NCI-H748 treated with DMSO at 0.1 percent for 48 hours (cell line): ENCODE measurements around the gene PIEZO1.

Experiments used
- DNase-seq: peaks from one replicate; lab custom pipeline; 2025; lab: John Stamatoyannopoulos, UW

PIEZO1 gene

GRCh38 chr16:88815901-88816589, 31.0 kb upstream of the PIEZO1 start:
- DNase-seq, result peak; percentile 10

GRCh38 chr16:88815227-88815626, 30.2 kb upstream of the PIEZO1 start:
- DNase-seq, result no peak

DNA sequence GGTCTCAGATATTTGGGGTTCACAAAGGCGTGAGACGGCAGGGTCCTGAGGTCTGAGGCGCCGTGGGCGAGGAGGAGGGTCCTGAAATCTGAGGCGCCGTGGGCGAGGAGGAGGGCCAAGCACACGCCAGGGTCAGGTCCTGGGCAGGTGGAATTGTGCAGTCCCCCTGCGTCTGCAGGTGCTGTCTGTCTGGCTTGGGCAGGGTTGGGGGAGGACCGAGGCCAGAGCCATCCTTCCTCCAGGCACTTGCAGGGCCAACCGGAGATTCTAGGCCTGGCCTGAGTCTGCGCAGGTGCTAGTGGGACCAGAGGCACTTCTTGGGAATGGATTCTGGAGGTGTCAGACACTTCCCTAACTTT, 29.1 kb upstream of the PIEZO1 start:
- no peak for DNase-seq

DNA sequence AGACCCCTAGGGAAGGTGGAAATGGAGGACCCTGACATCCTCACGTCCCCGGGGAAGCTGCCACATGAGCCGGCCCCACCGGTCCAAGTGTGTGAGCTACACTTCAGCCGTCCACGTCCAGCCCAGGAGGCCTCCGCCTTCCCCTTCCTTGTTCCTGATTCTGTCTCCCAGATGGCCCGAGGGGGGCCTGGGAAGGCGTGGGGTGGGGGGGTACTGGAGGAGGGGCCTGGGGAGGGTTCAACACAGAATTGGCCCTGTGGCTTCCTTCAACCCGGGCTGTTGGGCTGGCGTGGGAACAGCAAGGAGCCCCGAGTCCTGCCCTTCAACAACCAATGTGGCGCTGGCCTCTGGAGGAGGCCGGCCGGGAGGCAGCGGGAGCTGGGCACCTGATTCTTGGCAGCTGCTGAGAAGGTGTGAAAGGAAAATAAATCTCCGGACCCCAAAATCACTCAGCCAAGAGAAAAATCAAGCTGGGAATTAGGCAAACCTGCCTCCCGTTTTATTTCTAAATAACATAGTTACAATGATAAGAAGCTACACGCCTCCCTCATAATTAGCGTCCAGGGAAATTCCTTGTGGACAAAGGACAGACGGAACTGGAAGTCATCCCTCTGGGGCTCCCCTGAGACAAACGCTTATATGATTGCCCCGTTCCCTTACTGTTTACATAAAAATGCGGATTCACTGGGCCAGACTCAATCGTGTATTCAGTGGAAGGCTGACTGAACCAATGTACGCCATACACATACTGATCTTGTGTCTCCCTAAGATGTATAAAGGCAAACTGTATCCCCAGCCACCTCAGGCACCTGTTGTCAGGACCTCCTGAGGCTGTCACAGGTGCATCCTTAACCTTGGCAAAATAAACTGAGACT, 28.5 kb upstream of the PIEZO1 start:
- no peak for DNase-seq

- DNase-seq, result no peak
Observed at GRCh38 chr16:88812513-88813268, 27.7 kb upstream of the PIEZO1 start.

GRCh38 chr16:88811769-88812512, 26.9 kb upstream of the PIEZO1 start, which contains the start of gene APRT:
Gene APRT, minus strand, starts transcription at chr16:88811928. Its CDS starts 29 bp downstream, at chr16:88811899.
- DNase-seq, result peak; percentile 54

GRCh38 chr16:88810912-88811768, 26.1 kb upstream of the PIEZO1 start:
- peak; percentile 16 for DNase-seq

DNA sequence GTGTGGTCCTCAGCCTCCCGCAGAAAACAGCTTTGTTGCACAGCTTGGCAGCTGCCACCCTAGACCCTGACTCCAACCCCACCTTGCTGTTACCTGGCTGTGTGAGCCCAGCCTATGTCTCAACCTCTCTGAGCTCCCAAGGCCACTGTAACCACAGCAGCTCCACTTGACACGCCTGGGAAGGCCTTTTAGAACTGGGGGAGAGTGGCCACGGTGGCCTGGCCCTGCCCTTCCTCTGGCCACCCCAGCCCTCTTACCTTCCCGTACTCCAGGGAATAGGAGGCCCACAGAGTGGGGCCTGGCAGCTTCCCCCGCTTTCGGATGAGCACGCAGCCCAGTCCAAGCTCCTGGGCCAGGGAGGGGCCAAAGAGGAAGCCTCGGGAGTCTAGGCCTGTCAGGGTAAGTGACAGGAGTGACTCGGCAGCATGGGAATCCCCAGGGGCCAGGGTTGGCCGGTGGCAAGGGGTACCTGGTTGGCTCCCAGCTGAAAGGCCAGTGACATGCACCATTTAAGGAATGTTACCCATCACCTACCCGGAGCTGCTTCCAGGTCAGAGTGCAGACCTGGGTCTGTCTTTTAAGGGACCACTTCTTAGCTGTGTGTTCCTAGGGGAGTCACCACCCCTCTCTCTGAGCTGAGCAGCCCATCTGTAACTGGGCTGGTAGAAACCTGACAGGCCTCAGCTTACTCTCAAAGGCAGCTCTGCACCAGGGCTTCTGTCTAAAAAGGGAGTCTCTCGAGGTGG, 25.3 kb upstream of the PIEZO1 start:
- no peak for DNase-seq

GRCh38 chr16:88809676-88810165, 24.7 kb upstream of the PIEZO1 start:
- DNase-seq, result no peak

- no peak for DNase-seq
Observed at GRCh38 chr16:88809068-88809675, 24.2 kb upstream of the PIEZO1 start.

GRCh38 chr16:88807626-88808453, 22.8 kb upstream of the PIEZO1 start:
- DNase-seq, result no peak

DNA sequence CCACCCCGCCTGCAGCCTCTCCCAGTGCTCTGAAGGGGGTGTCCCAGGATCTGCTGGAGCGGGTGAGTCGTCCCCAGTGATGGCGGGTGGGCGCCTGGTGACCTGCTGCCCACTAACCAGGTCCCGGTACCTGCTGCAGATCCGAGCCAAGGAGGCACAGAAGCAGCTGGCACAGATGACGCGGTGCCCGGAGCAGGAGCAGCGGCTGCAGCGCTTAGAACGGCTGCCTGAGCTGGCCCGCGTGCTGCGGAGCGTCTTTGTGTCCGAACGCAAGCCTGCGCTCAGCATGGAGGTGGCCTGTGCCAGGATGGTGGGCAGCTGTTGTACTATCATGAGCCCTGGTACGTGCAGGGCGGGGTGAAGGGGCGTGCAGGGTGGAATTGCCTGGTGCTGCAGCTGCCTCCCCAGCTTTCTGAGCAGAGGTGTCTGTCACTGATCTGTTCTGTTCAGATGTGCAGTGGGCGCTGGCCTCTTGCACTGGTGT, 22.2 kb upstream of the PIEZO1 start:
- DNase-seq, result no peak

DNA sequence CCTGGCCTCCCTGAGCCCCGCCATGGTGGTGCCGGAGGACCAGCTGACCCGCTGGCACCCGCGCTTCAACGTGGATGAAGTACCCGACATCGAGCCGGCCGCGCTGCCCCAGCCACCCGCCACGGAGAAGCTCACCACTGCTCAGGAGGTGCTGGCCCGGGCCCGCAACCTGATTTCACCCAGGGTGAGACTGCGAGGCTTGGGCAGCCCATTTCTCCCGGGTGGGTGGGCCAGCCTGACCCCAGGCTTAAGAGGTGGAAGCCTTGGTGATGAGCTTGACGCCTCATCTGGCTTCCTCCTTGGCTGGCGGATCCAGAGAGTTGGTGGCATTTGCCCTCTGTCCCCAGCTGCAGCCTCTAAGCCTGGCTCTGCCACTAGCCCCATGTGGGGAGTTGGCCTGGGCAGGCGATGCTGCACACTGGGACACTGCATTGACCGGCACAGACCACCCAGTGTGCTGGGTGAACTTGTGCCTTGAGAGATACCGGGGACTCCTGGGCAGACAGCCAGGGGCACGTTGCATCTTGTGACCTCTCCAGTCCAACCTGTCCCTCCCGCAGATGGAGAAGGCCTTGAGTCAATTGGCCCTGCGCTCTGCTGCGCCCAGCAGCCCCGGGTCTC, 21.6 kb upstream of the PIEZO1 start:
- DNase-seq, result no peak

DNA sequence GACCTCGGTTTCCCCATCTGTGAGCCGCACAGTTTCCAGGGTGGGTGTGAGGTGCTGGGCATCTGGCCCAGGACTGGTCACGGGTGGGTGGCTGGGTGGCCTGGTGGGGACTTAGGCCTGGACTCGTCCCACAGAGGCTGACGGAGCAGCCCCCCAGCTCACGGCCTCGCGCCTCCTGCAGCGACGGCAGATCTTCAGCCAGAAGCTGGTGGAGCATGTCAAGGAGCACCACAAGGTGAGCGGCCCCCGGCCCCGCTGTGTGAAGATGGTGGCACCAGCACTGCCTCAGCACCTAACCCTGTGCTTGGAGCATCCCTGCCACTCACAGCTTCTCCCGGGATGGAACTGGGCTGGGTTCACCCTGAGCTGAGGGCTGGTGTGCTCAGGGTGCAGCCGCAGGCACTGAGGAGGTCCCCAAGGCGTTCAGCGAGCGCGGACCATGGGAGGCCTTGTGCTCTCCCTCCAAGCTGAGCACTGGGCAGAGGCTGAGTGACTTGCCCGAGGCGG, 20.9 kb upstream of the PIEZO1 start:
- DNase-seq, result no peak

DNA sequence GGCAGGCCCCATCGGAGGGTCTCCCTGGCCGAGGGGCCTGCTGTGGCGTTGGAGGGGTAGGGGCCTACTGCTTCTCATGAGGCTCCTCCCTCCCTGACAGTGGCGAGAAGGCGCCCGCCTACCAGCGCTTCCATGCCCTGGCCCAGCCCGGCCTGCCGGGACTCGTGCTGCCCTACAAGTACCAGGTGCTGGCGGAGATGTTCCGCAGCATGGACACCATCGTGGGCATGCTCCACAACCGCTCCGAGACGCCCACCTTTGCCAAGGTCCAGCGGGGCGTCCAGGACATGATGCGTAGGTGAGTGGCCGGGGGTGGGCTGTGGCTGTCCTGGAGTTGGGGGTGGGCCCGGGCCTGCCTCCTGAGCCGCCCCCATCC, 20.3 kb upstream of the PIEZO1 start:
- DNase-seq, result no peak

- DNase-seq, result no peak
Observed at GRCh38 chr16:88804552-88805339, 19.7 kb upstream of the PIEZO1 start.

- no peak for DNase-seq
Observed at GRCh38 chr16:88804173-88804551, 19.1 kb upstream of the PIEZO1 start.
